Glutamatergic neuron (in vitro differentiated cells): ENCODE results near the gene PLSCR3. TPM values are rescaled to one million over a fixed set of nuclear protein-coding genes. Genes with fewer than 3 reads are reported as not detected.

Source experiments
- DNase-seq: peaks from one replicate; pipeline ENCODE4 v3.0.0; 2022
- H3K27ac Mint-ChIP-seq: one replicate; pipeline ENCODE4 v1.8.0; 2020; ENCODE audit warnings: mild to moderate bottlenecking, mixed read lengths, inconsistent platforms; ENCODE audit not compliant: unreplicated experiment
- H3K27me3 Mint-ChIP-seq: one replicate; pipeline ENCODE4 v1.8.0; 2020; ENCODE audit warnings: mild to moderate bottlenecking, moderate library complexity, mixed read lengths, inconsistent platforms; ENCODE audit not compliant: unreplicated experiment
- H3K36me3 Mint-ChIP-seq: one replicate; pipeline ENCODE4 v1.8.0; 2020; ENCODE audit warnings: mild to moderate bottlenecking, mixed read lengths, inconsistent platforms; ENCODE audit not compliant: unreplicated experiment
- H3K4me1 Mint-ChIP-seq: one replicate; pipeline ENCODE4 v1.8.0; 2020; ENCODE audit warnings: mild to moderate bottlenecking, low read depth, mixed read lengths, inconsistent platforms; ENCODE audit not compliant: unreplicated experiment
- H3K4me3 Mint-ChIP-seq: one replicate; pipeline ENCODE4 v1.8.0; 2020; ENCODE audit warnings: mild to moderate bottlenecking, mixed read lengths, inconsistent platforms; ENCODE audit not compliant: unreplicated experiment
- H3K9me3 Mint-ChIP-seq: one replicate; pipeline ENCODE4 v1.8.0; 2020; ENCODE audit warnings: mild to moderate bottlenecking, moderate library complexity, mixed read lengths, inconsistent platforms; ENCODE audit not compliant: unreplicated experiment
- CTCF ChIP-seq: fragments of 200-600 bp; sonication (generic); IDR thresholded peaks from one replicate; pipeline ENCODE4 v1.5.0; 2021; ENCODE audit not compliant: partially characterized antibody, unreplicated experiment
- total RNA-seq: library from RNA; stranded (reverse); fragmentation: NEBNext Ultra II Directional; extraction: Animal tissue kit (Norgen Biotek cat#: 25700); gene quantifications from one replicate; pipeline ENCODE4 v1.2.1, GENCODE V29; 2021; ENCODE audit not compliant: unreplicated experiment

The PLSCR3 gene
- total RNA-seq, 1 donor from 2014 or later: 78.1 TPM

GRCh38 chr17:7432296-7432695 lies 38.0 kb upstream of the PLSCR3 start:
- Mint-ChIP-seq H3K36me3 (no peaks in the 10 kb centered on the region), H3K4me3 (no peak overlapping the region), H3K9me3 (peaks cover 9% of the 10 kb centered on the region)

GRCh38 chr17:7431231-7431630 lies 36.9 kb upstream of the PLSCR3 start:
- no peak for DNase-seq
- Mint-ChIP-seq H3K27me3 (peaks cover 7% of the 10 kb centered on the region), H3K9me3 (peaks cover 9% of the 10 kb centered on the region), H3K4me3 (no peak overlapping the region), H3K36me3 (no peaks in the 10 kb centered on the region), H3K27ac (no peak overlapping the region), H3K4me1 (peaks cover 3% of the 10 kb centered on the region)
- TF ChIP-seq CTCF: no peak

More at GRCh38 chr17:7432296-7432695, 38.0 kb upstream of the PLSCR3 start:
- Mint-ChIP-seq H3K27me3 (peaks cover 10% of the 10 kb centered on the region), H3K4me1 (peaks cover 3% of the 10 kb centered on the region), H3K27ac (no peak overlapping the region)
- DNase-seq: no peak
- no peak for TF ChIP-seq CTCF

GRCh38 chr17:7429722-7430121 lies 35.4 kb upstream of the PLSCR3 start:
- no peak for DNase-seq

DNA sequence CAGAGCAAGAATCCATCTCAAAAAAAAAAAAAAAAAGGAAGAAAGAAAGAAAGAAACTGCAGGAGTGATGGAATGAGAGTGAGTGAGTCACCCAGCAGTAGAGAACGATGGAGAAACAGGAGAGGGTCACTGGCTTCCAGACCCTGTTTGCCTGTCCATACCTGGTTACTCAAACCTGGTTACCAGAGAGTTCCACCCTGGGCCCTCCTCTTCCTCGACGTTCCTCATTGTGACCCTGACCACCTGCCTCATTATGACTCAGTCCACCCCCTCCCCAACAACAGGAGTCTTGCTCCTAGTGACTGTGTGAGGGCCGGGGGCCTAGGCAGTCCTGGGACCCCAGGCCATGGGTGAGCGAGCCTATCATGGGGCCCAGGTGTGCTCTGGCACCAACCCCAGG lies 34.2 kb upstream of the PLSCR3 start, which contains the start of gene SPEM3:
TSS of gene SPEM3 (plus strand) at position 301 of the 400 bp plus-strand sequence. CDS start at position 347, 46 bp downstream.
- Mint-ChIP-seq H3K9me3 (peaks cover 5% of the 10 kb centered on the region), H3K27me3 (peaks cover 11% of the 10 kb centered on the region), H3K36me3 (no peaks in the 10 kb centered on the region), H3K27ac (no peak within 1 kb of the TSS), H3K4me3 (no peak within 1 kb of the TSS), H3K4me1 (no peaks in the 10 kb centered on the region)
- no peak for TF ChIP-seq CTCF
- DNase-seq: no peak

More at GRCh38 chr17:7429722-7430121, 35.4 kb upstream of the PLSCR3 start:
- H3K4me3 Mint-ChIP-seq: no peak overlapping the region
- H3K4me1 Mint-ChIP-seq: no peaks in the 10 kb centered on the region
- H3K36me3 Mint-ChIP-seq: no peaks in the 10 kb centered on the region
- no peak for TF ChIP-seq CTCF
- H3K27me3 Mint-ChIP-seq: peaks cover 11% of the 10 kb centered on the region
- peaks cover 3% of the 10 kb centered on the region for H3K9me3 Mint-ChIP-seq
- no peak overlapping the region for H3K27ac Mint-ChIP-seq

DNA sequence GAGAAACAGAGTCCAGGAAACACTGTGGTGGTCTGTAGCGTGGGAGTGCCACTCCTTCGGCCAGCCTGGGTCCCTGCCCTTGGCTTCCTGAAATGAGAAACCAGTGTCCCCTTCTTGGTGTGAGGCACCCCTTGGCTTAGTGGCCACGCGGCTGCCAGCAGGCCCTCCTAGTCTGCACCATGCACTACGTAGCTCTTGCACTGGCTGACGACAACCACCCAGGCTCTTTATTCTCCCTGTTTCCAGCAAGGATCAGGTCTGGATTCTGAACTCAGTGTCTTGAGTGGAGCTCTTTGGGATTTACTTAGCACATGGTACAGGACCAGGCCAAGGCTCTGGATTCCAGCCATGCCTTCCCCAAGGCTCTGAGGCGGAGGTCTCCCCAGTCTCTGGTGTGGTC lies 33.2 kb upstream of the PLSCR3 start:
- Mint-ChIP-seq H3K4me1 (no peaks in the 10 kb centered on the region), H3K9me3 (peaks cover 5% of the 10 kb centered on the region), H3K4me3 (no peak overlapping the region), H3K27ac (no peak overlapping the region), H3K27me3 (peaks cover 11% of the 10 kb centered on the region), H3K36me3 (no peaks in the 10 kb centered on the region)
- DNase-seq: no peak
- TF ChIP-seq CTCF: no peak
